NCI-H1092 (cell line): ENCODE measurements around the gene ZNF350.
"Not testable (repeated sequence)": the region's sequence is repeated elsewhere in the genome, so short reads cannot be mapped to it uniquely, and the experiment has no call there.

ENCODE experiments used
- DNase-seq: peaks from one replicate; lab custom pipeline; 2025; lab: John Stamatoyannopoulos, UW

Gene ZNF350

DNA sequence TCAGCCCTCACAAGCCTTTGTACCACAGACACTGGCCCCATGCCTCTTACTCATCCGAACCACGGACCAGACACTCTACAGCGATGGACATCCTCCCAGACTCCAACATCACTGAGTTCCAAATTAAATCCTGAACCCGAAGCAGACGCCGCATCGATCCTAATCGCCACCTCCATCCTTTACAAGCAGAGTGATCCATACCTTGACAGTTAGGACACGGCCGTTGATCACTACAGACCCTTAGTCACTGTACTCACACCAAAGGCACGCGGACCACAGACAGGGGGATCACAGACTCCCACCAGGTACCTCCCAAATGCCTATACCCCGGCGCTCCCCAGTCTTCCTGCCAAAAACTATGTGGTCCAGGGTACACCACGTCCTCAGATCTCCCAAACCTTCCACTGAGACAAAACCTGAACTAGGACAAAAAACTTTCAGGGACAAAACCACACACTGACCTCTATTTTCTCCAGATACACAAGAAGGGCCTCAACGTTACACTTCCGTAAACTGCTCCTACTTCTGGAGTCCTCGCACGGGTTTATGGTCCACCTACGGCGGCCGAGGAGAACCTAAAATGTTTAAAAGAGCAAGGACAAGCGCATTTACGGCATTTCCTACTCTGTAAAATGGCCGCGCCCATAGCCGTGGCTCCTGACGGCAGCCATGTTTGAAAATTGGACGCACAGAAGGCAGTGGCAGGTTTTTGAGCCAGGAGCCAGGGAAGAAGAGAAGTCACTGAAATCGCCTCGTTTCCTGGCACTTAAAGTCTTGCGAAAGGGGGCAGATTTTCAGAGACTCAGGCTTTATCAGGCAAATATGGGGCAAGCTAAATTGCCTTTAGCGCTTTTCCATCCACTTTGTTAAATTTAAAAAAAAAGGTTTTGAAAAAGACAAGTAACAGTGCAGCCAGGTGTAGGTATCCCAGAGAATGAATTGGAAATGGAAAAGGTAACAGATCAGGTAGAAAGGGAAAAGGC, at the start of gene ZNF350:
ZNF350 (minus strand) TSS at position 532 of the 983 bp plus-strand sequence. CDS start 12,480 bp downstream, outside the sequence.
- no peak for DNase-seq

DNA sequence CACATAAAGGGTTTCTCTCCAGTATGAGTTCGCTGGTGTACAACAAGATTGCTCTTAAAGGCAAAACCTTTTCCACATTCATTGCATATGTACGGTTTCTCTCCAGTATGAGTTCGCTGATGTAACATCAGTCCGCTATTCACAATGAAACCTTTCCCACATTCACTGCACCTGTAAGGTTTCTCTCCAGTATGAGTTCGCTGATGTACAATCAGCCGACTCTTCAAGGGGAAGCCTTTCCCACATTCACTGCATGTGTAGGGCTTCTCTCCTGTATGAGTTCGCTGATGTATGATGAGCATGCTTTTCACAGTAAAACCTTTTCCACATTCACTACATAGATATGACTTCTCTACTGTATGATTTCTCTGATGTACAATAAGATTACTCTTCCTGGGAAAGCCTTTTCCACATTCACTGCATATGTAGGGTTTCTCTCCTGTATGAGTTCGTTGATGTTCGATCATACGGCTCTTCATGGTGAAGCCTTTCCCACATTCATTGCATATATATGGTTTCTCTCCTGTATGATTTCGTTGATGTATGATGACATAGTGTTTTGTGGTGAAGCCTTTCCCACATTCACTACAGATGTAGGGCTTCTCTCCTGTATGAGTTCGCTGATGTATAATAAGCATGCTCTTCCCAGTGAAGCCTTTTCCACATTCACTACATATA, 47.5 kb upstream of the ZNF350 start:
- DNase-seq, result no peak

DNA sequence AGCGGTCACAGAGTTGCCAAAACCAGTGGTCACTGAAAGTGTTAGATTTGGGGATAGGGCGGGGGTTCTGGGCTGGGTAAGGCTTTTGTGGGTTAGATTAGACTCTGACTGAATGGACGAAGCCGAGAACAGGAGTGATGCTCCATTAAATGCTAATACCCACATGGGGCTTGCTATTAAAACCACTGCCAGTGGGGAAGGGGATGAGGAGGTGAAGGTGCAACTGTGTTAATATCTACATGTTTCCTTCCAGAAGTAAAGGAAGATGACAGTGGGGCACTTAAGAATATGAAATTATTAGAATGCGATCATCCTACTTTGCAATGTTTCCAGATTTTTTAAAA, 42.1 kb upstream of the ZNF350 start:
- DNase-seq, result peak; percentile 27

DNA sequence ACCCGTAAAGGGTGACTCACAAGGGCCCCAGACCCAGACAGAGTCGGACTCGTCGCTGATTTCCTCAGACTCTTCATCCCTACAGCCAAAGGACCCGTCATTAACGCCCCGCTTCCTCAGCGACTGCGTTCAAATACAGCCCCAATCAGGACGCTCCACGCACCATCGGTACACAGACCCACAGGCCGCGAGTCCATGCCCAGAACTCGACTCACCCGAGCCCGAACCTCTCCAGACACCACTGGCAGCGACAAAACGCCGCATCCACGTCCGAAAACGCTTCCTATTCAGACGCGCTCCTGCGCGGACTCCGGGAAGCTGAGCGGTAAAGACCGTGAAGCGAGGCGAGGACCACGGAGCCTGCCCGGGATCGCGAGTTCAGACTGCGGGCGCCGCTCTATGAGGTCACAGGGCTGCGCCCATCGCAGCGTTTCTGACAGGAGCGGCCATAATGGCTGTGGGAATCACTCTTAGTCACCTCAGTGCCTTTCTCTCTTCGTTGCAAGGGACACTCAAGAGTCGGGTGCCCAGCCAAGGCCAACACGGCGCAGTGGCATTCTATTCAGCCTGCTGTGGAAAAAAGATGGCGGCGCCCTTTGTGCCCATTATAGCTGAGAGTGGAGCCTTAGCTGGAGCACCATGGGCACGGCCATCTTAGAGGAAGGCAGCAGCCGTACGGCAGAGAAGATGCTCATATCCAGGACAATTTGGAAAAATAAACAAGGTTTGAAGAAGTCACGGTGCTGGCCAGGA, 41.6 kb upstream of the ZNF350 start, which contains the start of gene ZNF614:
ZNF614 (minus strand) TSS at position 353 of the 753 bp plus-strand sequence. CDS start 2,634 bp downstream, outside the sequence.
- peak; percentile 80 for DNase-seq

DNA sequence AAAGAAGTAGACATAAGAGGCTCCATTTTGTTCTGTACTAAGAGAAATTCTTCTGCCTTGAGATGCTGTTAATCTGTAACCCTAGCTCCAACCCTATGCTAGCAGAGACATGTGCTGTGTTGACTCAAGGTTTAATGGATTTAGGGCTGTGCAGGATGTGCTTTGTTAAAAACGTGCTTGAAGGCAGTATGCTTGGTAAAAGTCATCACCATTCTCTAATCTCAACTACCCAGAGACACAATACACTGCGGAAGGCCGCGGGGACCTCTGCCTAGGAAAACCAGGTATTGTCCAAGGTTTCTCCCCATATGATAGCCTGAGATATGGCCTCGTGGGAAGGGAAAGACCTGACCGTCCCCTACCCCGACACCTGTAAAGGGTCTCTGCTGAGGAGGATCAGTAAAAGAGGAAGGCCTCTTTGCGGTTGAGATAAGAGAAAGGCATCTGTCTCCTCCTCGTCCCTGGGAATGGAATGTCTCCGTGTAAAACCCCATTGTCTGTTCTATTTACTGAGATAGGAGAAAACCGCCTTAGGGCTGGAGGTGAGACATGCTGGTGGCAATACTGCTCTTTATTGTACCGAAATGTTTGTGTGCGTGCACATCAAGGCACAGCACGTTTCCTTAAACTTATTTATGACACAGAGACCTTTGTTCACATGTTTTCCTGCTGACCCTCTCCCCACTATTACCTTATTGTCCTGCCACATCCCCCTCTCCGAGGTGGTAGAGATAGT, 39.8 kb upstream of the ZNF350 start:
- DNase-seq, result not testable (repeated sequence)

DNA sequence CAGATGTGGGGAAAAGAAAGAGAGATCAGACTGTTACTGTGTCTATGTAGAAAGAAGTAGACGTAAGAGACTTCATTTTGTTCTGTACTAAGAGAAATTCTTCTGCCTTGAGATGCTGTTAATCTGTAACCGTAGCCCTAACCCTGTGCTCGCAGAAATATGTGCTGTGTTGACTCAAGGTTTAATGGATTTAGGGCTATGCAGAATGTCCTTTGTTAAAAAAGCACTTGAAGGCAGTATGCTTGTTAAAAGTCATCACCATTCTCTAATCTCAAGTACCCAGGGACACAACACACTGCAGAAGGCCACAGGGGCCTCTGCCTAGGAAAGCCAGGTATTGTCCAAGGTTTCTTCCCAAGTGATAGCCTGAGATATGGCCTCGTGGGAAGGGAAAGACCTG, 37.8 kb upstream of the ZNF350 start:
- not testable (repeated sequence) for DNase-seq

DNA sequence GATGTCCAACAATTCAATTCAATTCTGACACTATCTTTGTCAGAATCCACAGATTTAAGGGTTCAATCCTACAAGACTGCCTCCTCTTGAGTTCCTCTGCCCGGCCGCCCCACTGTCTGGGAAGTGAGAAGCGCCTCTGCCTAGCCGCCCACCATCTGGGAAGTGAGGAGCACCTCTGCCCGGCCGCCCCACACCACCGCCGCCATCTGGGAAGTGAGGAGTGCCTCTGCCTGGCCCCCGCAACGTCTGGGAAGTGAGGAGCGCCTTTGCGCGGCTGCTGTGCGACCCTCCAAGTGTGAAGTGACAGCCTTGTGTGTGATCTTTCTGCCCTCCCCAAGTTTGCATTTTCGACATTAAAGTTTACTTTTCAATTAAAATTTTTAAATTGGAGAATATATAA, 35.6 kb upstream of the ZNF350 start:
- no peak for DNase-seq

DNA sequence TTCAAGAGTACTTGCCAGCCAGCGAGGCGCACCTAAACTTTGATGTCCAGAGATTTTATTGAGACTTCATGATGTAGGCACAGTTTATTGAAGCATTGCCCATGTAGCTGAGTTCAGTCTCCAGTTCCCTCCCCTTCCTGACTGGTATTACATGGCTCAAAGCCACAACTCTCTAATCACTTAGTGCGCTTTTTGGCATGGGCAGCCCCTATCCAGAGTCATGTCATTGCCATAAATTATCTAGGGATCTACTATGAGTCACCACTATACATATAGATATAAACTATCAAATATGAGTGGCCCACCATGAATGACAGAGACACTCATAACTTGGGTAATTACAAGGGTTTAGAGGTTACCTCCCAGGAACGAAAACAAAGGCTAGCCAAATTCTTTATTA, 33.9 kb upstream of the ZNF350 start:
- no peak for DNase-seq

DNA sequence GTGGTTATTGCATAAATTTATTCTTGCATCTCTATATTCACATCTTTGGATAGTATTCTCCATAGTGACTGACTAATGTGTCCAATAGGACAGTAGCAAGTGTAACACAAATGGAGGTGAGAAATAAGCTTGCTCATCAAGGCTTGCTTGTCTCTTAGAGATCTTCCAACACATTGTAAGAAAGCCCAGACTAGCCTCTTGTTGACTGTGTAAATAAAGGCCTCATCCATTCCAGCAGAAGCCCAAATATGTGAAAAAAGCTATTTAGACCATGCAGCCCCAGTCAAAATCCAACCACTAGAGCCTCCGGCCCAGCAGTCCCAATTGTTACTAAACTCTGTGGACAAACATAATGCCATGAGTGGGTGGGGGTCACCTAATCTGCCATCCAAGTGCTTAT, 24.0 kb upstream of the ZNF350 start:
- DNase-seq, result no peak

DNA sequence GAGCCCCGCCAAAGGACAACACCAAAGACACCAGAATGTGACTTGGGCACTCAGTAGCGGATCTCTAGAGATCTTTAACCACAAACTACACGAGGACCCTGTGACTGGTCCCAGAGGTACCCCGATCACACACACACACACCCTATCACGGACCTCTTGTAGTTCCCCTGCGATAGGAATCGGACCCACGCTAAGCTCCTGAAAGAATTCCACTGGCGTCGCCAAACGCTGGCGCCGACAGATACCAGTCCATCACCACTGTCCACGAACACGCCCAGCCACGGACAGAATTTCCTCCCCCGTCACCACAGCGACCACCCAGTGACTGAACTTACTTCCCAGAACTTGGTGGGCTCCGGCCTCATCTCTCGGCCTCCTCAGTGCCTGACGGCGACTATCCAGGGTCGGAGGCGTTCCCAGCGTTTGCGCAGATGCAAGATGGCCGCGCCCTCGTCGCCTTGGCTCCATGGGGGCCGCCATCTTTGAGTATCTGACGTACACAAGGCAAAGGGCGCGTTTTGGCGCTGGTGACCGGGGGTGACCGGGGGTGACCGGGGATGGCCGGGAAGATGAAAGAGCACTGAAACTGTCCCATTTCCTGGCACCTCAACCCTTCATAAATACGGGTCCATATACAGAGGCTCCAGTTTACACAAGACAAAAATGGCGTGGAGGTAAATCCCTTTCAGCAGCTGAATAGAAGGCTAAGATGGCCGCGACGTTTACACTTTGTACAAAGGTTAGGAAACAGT, 21.3 kb upstream of the ZNF350 start, which contains the start of gene ZNF615:
ZNF615 (minus strand) TSS at position 406 of the 752 bp plus-strand sequence. CDS start 4,500 bp downstream, outside the sequence.
- DNase-seq, result peak; percentile 67

DNA sequence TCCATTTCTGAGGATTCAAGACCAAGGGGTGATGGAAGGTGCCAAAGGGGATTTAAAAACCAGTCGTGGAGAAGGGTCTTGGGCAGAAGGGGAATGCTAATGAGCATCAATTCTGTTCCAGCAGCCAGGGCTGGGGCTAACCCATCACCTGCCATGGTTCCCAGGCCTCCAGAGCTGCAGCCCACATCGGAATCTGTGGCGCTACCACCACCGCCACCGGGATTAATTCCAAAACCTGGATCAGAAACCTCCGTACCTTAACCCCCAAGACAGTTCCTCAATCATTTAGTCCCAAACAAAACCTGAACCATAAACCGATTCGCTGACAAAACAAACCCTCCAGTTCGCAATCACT, 20.8 kb upstream of the ZNF350 start:
- DNase-seq, result no peak

DNA sequence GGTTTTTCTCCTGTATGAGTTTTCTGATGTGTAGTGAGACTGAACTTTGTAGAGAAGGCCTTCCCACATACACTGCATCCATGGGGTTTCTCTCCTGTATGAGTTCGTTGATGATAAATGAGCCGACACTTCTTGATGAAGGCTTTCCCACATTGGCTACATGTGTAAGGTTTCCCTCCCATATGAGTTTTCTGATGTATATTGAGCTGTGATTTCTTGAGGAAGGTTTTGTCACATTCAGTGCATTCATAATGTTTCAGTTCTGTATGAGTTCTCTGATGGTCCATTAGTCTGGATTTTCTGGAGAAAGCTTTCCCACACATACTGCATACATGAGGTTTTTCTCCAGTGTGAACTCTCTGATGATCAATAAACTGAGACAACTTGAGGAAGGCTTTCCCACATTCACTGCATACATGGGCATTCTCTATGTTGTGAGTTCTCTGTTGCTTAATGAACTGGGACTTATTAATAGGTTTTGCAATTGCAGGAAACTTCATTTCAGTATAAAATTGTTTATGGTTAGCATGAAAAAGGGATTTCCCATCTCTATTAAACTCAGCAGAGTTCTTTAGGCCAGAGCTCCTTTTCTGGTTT, 7.5 kb upstream of the ZNF350 start:
- no peak for DNase-seq

DNA sequence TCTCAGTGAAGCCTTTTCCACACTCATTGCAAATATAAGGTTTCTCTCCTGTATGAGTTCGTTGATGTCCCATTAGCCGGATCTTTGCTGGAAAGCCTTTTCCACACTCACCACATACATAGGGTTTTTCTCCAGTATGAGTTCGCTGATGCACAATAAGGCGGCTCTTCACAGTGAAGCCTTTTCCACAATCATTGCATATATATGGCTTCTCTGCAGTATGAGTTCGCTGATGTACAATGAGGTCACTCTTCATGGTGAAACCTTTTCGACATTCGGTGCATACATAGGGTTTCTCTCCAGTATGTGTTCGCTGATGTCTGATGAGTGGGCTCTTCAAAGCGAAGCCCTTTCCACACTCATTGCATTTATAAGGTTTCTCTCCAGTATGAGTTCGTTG, 6.8 kb upstream of the ZNF350 start:
- DNase-seq, result no peak

DNA sequence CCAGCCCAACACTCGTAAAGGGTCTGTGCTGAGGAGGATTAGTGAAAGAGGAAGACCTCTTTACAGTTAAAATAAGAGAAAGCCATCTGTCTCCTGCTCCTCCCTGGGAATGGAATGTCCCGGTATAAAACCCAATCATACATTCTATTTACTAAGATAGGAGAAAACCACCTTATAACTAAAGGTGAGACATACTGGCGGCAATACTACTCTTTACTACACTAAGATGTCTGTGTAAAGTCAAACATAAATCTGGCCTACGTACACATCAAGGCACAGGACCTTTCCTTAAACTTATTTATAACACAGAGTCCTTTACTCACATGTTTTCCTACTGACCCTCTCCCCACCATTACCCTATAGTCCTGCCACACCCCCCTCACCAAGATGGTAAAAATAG, 3.3 kb downstream of the ZNF350 start:
- no peak for DNase-seq

DNA sequence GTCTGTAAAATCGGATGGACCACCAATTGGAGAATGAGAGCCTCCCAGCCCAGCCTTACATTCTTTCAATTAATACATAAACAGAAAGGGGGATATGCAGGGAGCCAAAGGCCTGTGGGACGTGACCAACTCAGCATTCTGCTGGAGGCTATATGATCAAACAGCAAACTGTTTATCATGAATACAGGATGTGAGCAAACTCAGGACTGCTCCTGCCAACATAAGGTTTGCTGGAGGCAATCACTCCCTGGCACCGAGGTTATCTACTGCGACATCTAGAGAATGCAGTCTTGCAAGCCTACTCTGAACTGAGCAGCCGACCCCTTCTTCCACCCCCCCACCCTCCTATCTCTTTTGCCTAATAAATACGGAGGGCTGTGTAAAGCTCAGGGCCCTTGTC, 5.7 kb downstream of the ZNF350 start:
- DNase-seq, result not testable (repeated sequence)

DNA sequence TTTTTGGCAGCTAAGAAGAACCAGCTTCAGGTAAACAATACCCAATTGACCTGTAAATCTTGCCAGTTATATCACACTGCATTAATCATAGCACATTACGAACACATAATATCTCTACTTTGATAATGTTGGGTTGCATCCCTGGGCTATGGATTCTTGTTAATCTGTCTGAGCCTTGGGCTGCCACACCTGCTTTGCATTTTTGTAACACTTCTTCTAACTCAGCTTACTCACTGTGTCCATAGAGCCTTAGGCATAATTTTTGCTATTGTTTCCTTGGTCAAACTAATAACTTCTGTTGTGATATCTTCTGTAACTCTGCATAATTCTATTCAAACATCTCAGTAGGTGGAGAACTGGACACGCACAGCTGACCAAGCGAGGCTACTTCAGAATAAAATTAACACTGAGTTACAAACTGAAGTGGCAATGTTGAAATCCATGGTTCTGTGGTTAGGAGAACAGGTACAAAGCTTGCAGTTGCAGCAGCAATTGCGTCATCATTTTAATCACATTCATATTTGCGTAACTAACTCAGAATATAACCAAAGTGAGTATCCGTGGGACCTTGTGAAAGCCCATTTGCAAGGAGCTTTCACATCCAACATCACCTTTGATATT, 6.4 kb downstream of the ZNF350 start:
- DNase-seq, result no peak

DNA sequence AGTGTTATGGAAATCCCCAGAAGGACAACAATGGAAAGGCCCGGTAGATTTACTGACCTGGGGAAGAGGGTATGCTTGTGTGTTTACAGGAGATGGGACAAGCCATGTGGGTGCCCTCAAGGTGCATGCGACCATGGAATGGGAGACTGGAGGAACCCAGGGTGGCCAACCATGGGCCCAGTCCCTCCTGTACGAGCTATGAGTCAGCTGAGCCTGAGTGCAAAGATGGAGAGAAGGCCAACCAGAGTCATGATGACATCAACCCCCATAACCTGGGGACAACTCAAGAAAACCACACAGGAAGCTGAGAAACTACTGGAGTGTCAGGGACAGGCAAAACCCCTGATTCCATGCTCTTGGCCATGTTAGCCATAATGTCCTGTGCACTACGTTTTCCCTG, 7.8 kb downstream of the ZNF350 start:
- DNase-seq, result no peak

DNA sequence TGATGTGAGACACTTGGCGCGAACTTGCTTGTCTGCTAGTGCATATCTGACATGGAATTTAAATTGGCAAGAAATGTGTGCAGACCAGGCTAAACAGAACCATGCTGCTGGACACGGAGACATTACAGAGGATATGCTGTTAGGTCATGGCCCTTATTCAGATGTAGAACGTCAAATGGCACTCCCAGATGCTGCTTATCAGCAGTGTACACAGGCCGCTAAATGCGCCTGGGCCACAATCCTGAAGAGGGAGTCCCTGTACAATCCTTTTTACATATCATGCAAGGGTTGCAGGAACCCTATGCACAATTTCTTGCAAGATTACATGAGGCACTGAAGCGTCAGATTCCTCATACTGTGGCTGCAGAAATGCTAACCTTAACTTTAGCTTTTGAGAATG, 9.3 kb downstream of the ZNF350 start:
- no peak for DNase-seq

DNA sequence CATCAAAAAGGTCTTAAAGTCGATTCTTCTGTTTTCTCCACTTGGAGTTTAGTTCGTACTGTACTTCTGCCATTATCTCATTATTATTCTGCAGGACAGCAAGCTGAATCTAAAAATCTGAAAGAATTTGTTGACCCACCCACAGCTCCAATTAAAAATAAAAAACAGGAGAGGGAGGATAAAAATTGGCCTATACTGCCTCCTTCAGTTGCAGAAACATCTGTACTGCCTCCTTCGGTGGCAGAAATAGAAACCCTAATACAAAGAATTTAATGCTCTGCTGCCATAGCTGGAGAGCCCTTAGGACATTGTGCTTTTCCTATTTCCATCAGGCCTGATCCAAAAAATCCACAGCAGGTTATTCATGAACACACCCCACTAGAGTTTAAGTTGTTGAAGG, 9.8 kb downstream of the ZNF350 start:
- no peak for DNase-seq

DNA sequence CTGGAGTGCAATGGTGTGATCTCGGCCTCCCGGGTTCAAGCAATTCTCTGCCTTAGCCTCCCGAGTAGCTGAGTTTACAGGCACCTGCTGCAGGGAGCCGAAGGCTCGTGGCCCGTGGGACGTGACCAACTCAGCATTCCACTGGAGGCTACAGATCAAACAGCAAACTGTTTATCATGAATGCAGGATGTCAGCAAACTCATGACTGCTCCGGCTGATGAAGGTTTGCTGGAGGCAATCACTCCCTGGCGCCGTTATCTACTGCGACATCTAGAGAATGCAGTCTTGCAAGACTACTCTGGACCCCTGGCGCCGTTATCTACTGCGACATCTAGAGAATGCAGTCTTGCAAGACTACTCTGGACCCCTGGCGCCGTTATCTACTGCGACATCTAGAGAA, 10.9 kb downstream of the ZNF350 start:
- not testable (repeated sequence) for DNase-seq
